ENCODE measurements around the gene S100A1. TPM values are rescaled to one million over a fixed set of nuclear protein-coding genes. Genes with fewer than 3 reads are reported as not detected.
"Not testable (repeated sequence)": the region's sequence is repeated elsewhere in the genome, so short reads cannot be mapped to it uniquely, and the experiment has no call there.

Gene S100A1
- total and polyA plus RNA-seq, 2 experiments from 2014 or later: 7.6 TPM; not detected in 1

GRCh38 chr1:153638261-153638660 lies 10.0 kb downstream of the S100A1 start:
- TF ChIP-seq, protein P1, sequence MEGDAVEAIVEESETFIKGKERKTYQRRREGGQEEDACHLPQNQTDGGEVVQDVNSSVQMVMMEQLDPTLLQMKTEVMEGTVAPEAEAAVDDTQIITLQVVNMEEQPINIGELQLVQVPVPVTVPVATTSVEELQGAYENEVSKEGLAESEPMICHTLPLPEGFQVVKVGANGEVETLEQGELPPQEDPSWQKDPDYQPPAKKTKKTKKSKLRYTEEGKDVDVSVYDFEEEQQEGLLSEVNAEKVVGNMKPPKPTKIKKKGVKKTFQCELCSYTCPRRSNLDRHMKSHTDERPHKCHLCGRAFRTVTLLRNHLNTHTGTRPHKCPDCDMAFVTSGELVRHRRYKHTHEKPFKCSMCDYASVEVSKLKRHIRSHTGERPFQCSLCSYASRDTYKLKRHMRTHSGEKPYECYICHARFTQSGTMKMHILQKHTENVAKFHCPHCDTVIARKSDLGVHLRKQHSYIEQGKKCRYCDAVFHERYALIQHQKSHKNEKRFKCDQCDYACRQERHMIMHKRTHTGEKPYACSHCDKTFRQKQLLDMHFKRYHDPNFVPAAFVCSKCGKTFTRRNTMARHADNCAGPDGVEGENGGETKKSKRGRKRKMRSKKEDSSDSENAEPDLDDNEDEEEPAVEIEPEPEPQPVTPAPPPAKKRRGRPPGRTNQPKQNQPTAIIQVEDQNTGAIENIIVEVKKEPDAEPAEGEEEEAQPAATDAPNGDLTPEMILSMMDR (IDR thresholded peaks at IDR 0.05; ENCODE audit: low read depth, low read length): no peak
- H3K4me1 ChIP-seq (ENCODE audit: low read depth): peaks cover 20% of the 10 kb centered on the region
- peaks cover 64% of the 10 kb centered on the region for H3K36me3 ChIP-seq

GRCh38 chr1:153639280-153639679 lies 11.0 kb downstream of the S100A1 start:
- no peaks in the 10 kb centered on the region for H3K27me3 ChIP-seq
- peaks cover 74% of the 10 kb centered on the region for H3K36me3 ChIP-seq
- TF ChIP-seq, protein P1 (IDR thresholded peaks at IDR 0.05; ENCODE audit: low read depth, low read length): no peak
- H3K27ac ChIP-seq: no peak overlapping the region
- no peak overlapping the region for H3K4me3 ChIP-seq
- no peaks in the 10 kb centered on the region for H3K9me3 ChIP-seq (ENCODE audit: low read depth)
- H3K4me1 ChIP-seq (ENCODE audit: low read depth): peaks cover 20% of the 10 kb centered on the region
- no peak for DNase-seq (ENCODE audit: low read depth in 1 of 2, low spot score in 1 of 2)

More at GRCh38 chr1:153638261-153638660, 10.0 kb downstream of the S100A1 start:
- Histone ChIP-seq H3K27ac (no peak overlapping the region), H3K4me3 (no peak overlapping the region), H3K9me3 (ENCODE audit: low read depth) (no peaks in the 10 kb centered on the region), H3K27me3 (no peaks in the 10 kb centered on the region)
- no peak for DNase-seq (ENCODE audit: low read depth in 1 of 2, low spot score in 1 of 2)

GRCh38 chr1:153640213-153640612 lies 12.0 kb downstream of the S100A1 start:
- H3K27ac ChIP-seq; DNase-seq (ENCODE audit: low read depth in 1 of 2, low spot score in 1 of 2); H3K9me3 ChIP-seq (ENCODE audit: low read depth); H3K27me3 ChIP-seq; H3K4me3 ChIP-seq: not testable (repeated sequence)
- peaks cover 82% of the 10 kb centered on the region for H3K36me3 ChIP-seq
- H3K4me1 ChIP-seq (ENCODE audit: low read depth): peaks cover 14% of the 10 kb centered on the region

- H3K27ac ChIP-seq: no peak overlapping the region
- no peak for DNase-seq (ENCODE audit: low read depth in 1 of 2, low spot score in 1 of 2)
- H3K4me3 ChIP-seq: no peak overlapping the region
- peaks cover 89% of the 10 kb centered on the region for H3K36me3 ChIP-seq
- H3K27me3 ChIP-seq: no peaks in the 10 kb centered on the region
- peaks cover 8% of the 10 kb centered on the region for H3K4me1 ChIP-seq (ENCODE audit: low read depth)
- H3K9me3 ChIP-seq (ENCODE audit: low read depth): no peaks in the 10 kb centered on the region
- TF ChIP-seq, protein P1 (IDR thresholded peaks at IDR 0.05; ENCODE audit: low read depth, low read length): no peak
Measured at GRCh38 chr1:153640861-153641260, 12.6 kb downstream of the S100A1 start.

DNA sequence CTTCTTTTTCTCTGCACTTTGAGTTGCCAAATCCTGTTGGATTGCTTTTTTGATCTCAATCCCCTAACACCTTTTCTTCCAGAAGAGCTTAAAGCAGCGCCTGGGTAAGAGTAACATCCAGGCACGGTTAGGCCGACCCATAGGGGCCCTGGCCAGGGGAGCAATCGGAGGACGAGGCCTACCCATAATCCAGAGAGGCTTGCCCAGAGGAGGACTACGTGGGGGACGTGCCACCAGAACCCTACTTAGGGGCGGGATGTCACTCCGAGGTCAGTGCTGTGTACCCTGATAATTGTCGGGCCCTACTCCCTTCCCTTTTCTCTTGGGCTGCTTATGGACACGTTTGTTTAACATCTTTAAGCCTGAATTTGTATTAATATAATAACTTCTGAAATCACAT lies 13.9 kb downstream of the S100A1 start:
- TF ChIP-seq, protein P1 (IDR thresholded peaks at IDR 0.05; ENCODE audit: low read depth, low read length): no peak
- Histone ChIP-seq H3K27ac (peak overlapping the region; percentile 2), H3K4me1 (ENCODE audit: low read depth) (no peaks in the 10 kb centered on the region), H3K36me3 (peaks cover 79% of the 10 kb centered on the region), H3K9me3 (ENCODE audit: low read depth) (no peaks in the 10 kb centered on the region), H3K4me3 (no peak overlapping the region), H3K27me3 (no peaks in the 10 kb centered on the region)
- no peak for DNase-seq (ENCODE audit: low read depth in 1 of 2, low spot score in 1 of 2)

DNA sequence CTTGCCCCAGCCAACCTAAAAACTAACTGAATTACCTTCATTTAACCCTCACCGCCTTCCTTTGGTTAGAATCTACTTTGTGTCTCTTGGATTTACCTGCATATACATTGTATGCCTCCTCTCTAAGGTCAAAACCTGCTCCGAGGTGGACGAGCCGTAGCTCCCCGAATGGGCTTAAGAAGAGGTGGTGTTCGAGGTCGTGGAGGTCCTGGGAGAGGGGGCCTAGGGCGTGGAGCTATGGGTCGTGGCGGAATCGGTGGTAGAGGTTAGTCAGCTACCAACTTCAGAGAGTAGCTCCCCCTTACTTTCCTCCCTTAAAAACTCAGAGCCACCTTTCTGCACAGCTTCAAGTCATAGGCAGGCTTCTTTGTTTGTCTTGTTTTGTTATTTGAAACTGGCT lies 14.9 kb downstream of the S100A1 start:
- H3K9me3 ChIP-seq (ENCODE audit: low read depth): no peaks in the 10 kb centered on the region
- TF ChIP-seq, protein P1 (IDR thresholded peaks at IDR 0.05; ENCODE audit: low read depth, low read length): no peak
- H3K4me3 ChIP-seq: no peak overlapping the region
- H3K27me3 ChIP-seq: no peaks in the 10 kb centered on the region
- no peak for DNase-seq (ENCODE audit: low read depth in 1 of 2, low spot score in 1 of 2)
- H3K4me1 ChIP-seq (ENCODE audit: low read depth): no peaks in the 10 kb centered on the region
- peaks cover 74% of the 10 kb centered on the region for H3K36me3 ChIP-seq
- H3K27ac ChIP-seq: peak overlapping the region; percentile 2

Data from cardiac muscle cell (in vitro differentiated cells and primary cell).